HG02623 (cell line): Measurements from ENCODE around the gene TMEM30A.
A peak's percentile ranks its signal among the peaks of the same experiment; 100 is the strongest.

Experiments used
- ATAC-seq: cut with Tn5 transposase; IDR thresholded peaks from one replicate; pipeline ENCODE4 v1.9.1; 2021; ENCODE audit warnings: moderate library complexity; ENCODE audit not compliant: unreplicated experiment

Gene TMEM30A

DNA sequence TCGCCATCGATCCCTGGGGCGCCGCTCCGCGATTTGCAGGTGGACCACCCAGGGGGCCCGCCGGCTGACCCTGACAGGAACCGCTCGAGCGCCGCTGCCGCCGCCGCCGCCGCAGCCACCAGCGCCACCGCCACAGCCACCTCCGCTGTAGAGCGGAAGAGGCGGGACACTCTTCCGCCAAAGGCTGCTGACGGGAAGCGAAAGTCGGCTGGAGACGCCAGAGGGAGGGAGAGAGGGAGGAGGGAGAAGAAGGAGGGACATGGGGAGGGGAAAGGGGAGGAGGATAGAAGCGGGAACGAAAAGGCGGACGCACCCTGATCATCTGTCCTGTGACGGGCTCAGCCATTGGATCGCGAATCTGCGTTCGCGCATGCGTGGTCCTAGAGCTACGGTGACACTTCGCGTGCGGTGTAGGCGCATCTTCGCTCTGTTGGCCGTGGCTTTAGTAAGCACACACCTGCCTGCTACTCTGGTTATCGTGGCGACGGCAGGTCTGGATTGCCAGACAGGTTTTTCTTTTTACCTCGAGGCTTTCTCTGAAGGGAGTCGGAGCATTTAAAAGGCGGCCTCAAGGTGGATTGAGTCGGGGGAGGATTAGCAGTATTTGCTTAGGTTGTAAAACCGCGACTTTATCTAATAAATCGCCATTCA is at the start of gene TMEM30A:
Gene TMEM30A, minus strand, starts transcription at position 161 of the 651 bp plus-strand sequence. Its CDS starts 154 bp downstream, at position 7.
- ATAC-seq: peak; percentile 90

DNA sequence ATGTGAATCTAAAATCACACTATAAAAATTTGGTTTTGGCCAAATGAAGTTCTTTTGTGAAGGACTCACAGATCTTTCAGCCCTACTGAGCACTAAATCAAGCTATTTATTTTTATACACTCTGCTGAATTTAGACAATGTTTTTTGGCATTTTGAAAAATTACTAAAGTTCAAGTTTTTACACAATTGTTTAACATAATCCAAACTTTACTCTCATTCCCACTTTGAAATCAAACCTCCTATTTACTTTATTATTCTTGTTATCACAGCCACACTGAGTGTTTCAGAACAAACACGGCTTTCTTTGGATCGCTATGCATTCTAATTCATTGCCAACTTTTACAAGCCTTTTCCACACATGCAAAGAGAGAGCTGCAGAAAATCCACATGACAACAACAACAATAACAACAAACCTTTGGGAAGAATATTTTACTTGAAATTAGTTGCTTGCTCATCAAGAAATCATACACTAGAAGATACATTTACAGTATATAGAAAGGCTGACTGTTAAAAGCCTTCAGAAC is 49.1 kb upstream of the TMEM30A start:
- no peak for ATAC-seq

DNA sequence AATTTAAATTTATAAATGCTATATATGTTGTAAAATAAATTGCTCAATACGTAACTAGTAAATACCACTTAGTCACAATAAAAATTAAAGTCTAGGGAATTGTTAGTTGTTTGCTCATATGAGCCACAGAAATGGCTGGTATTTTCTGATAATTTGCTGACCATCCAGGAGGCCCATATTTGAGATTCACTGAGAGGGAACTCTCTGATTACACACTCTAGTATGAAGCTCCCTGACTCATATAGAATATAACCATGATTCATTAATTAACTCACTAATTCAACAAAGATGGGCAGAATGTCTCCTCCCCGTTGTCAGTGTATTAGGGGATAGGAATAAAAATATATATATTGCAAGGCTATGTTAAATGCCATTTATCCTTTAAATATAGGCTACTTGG is 46.6 kb upstream of the TMEM30A start:
- ATAC-seq: no peak

DNA sequence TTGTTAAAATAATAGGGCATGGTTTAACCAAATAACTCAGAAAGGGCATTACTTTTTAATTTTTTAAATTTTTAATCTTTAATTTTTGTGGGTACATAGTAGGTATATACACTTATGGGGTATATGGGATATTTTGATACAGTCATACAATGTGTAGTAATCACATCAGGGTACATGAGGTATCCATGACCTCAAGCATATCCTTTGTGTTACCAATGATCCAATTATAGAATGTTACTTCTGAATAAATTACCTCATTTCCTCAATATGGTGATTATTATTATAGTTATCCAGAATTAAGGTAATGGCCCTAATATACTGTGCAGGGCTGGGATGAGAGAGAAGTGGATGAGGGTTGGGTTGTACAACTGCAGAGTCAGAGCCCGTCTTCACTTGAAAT is 45.1 kb upstream of the TMEM30A start:
- ATAC-seq: no peak

DNA sequence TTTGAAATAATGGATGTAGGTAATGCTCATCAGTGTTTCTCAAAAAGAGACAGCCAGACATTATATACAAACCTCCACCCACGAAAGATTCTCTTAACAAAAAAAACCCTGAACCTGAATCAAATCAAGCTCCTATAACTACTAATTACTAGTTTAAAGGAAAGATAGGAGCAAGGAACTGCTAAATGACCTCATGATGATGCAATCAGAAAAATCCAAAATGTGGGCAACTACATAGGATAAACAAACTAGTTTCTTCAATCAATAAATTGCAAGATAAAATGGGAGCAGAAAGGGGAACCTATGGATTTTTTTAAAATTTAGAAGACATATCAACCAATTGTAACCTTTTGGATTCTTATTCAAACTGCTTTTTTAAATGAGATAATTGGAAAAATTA is 43.2 kb upstream of the TMEM30A start:
- ATAC-seq: no peak

DNA sequence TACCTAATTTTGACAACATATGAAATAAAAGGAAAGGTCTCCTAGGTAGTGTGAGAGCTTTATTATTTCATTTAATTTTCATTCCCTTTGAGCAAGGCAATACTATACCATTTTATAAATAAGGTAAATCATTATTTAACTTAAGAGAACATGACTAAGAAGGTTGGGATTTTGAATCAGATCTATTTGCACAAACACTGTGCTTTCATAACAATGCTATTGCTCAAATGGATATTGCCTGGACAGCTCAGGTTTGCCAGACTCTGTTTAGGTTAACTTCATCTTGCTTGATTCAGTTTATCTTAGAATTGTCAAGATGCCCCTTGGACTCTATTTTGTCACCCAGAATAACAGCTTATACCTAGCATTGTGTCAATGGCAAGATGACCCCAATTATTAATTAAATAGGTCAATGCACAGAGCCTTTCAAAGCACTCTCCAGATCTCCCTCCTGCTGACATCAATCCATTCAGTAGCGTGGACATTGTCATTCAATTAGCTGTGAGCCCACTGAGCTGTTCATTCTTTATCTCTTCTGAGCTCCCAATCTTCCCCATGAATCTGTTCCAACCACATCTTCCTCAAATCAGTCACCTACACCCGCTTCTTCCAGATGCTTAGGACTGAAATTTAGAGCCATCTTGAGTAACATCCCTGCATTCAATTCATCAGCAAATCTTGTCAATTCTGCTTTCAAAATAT is 42.1 kb upstream of the TMEM30A start:
- ATAC-seq: no peak

DNA sequence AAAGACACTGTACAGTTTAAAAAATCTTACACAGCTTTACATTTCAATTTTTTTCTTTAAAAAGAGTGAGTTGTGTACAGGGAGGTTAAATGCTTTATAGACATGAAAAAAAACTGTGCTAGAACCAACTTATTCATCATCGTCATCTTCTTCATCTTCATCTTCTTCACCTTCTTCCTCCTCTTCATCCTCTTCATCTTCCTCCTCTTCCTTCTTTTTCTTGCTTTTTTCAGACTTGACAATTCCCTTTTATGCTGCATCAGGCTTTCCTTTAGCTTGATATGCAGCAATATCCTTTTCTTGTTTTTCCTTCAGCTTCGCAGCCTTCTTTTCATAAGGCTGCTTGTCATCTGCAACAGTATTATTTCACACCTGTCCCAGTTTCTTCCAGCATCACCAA is 34.3 kb upstream of the TMEM30A start:
- ATAC-seq: no peak

DNA sequence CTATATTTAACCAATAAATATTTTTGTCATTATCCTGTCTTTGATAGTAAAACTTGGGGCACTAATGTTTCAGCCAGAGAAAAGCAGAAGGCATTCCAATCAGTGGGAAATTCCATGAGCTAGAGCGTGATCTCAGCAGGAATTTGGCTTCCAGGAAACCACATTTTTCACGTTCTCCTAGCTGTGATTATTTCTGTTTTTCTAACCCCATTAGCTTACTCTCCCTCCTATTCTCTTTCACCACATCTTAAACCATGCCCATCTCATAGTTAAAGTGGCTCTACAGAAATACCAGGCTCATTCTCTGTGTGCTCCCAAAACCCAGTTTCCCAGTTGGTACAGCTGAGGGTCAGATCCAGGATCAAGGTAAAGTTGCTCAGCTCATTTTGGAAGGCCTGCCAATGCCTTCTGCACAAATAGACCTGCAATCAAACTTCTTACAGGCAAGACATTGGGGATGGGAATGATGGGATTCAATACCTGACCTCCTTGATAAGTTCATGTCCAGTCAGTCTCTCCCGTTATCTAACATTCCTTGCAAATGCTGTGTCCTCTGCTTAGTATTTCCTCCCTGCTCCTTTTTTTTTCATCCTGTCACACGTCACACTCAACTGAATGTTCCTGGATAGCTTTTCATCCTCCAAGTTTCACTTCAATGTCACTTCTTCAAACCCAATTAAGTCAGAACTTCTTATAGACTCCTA is 33.1 kb upstream of the TMEM30A start:
- no peak for ATAC-seq

DNA sequence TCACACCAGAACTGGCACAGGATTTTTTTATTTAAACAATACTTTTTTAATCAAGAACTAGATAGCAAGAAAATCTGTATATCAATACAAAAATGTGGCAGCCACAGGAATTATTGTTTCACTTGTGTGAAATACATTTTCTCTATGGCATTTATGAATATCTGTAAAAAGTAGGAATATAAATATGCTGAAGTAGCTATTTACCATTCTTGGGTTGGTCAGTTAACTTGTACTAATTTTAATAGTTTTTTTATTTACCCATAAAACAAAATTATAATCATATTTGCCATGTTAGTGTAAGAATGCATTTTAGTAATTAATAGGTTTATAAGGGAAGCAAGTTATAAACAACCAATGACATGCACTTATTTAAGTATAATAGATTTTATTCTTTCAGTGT is 31.4 kb upstream of the TMEM30A start:
- ATAC-seq: no peak

DNA sequence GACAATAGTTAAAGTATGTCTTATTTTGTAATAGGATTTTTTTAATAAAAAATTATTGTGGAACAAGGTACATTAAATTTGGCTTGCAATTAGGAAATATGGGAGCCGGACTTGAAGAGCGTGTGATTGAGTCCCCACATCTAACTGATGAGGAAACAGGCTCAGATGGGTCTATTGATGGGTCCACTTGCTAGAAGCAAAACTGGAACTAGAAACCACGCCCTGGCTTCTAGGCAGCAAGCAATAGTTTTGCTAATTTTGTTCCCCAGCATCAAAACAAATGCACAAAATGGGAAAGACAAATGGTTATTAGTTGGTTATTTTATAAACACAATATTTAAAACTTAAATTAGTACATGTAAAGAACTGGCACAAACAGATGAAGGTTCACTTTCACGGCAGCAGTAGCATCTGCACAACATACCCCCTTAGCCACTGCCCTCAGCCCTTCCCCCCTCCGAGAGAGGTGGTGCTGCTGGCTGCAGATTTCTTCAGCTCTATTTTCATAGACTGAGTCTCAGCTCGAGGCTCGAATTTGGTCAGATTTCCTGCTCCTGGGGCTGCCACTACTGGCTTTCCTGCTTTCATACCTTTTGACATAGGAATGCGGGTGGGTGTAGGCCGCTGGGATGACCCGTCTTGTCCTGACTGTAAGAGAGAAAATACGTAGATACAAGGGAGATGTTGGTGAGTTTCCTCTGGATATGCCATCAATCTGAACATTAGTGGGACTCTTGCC is 23.8 kb upstream of the TMEM30A start:
- no peak for ATAC-seq

DNA sequence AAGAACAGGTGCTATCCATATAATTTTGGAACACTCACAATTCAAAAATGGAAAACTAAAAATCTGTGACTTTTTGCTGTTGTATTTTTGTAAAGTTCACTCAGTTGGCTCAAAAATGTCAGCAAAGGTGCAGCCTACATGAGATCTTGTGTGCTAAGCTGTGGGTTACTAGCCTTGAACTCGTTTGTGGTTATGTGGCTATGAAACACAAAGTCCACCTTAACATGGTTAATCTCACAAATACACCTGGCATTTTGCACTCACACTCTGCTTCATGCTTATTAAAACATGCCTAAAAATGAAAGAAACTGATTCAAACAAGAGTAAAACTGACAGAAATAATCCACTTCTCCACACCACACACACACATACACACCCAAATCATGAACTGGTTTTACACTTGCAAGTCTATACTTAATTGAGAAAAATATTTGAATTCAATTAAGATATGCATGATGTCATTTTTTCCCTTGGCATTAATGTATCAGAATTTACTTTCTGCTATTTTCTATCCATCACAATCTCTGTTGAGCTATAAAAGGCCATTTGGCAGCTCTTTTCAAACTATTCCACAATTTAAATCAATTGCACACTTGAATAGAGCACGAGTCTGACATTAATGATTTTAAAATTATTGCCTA is 22.9 kb upstream of the TMEM30A start:
- no peak for ATAC-seq

DNA sequence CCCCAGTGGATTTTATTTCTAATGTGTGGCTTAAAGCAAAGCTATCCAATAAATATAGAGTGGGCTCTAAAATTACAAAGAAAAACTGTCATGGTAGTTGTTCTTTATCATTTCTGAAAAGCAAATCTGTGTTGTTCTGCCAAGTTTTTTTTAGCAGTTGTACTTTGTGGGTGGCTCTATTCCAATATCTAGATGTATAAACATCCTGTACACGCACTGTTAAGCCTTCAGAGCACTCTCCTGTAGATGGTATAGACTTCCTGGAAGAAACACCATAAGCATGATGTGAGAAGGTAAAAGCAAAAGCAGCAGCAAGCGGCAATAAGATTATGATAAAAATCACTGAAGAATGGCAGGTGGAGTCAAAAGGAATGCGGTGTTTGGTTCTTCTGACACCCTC is 21.5 kb upstream of the TMEM30A start:
- ATAC-seq: no peak

DNA sequence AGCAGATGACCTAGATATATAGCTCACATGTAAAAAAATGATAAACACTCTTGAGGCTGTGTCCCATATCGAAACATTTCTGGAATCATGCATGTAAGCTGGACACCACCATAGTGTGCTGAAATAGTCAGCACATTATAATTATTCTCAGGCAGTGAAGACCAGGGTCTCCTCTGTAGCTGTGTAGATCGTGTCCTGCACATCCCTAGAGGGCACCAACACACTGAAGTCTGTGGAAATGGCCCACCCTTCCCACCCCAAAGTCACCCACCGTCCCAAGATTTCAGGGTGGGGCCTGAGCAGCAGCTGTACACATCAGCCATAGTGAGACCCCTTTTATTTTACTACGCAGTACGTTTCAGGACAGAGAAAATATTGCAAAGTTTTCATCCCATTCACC is 21.0 kb upstream of the TMEM30A start:
- ATAC-seq: no peak

DNA sequence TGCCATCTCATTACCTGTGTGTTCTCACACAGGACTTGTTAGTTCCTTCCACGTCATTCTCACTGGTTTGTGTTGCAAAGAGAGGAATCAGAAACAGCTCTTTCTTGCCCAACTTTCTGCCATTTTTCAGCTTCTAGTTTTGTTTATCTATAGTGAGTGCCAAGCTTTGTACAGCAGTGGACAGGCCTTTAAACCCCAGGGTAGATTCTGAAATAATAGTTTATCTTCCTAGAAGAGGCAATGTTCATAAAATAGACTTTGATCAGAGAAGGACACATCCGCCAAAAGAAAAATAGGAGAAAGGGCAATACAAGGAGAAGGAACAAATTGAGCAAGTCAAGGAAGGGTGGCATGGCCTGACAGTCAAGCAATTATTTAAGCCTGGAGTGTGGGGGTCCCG is 17.7 kb upstream of the TMEM30A start:
- no peak for ATAC-seq

DNA sequence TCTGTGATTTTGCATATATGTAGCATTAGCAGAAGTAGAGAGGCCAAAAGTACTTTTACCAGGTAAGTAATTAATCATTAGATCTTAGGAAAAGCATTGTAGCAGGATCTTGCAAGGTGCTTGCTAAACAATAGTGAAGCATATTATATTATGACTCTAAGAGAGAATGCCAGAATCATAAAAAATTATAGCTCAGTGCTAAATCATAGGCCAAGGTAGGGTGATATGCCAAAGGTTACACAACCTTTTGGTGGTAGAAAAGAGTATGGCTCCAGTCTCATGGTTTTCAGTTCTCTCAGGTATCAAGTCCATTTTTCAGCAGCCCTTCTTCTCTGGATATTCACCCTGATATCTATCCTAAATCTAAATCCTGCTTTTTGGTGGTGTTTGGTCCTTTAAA is 16.9 kb upstream of the TMEM30A start:
- ATAC-seq: no peak

DNA sequence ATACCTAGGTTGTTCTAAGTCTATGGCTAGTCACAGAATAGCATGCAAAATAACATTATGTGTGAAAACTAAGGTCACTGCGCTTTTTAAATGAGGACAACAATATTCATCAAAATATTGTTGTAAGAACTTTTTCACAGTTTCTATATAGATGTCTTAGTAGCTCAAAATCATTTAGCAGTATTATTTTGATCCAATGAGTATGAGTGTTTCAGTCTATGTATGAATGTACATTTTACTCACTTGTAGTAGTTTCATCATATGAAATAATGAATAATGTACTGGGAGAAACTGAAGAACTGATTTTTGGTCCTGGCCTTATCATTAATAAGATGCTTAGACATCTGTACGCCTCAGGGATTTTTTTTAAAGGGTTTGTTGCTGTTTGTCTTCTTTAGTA is 16.5 kb upstream of the TMEM30A start:
- no peak for ATAC-seq

DNA sequence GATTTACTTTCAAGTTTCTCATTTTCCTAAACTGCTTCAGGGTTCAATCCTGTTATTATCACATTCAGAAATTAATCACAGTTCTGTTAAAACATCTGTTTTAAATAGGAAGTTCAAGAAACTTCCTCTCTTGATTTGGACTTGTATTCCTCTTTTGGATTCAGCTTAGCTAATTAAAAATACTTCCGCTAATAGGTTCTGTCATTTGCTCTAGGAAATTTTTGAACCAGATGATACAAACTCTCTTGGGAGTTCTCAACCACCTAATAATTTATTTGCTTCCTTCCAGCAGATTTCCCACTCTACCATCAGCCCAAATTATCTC is 15.9 kb upstream of the TMEM30A start:
- ATAC-seq: no peak

DNA sequence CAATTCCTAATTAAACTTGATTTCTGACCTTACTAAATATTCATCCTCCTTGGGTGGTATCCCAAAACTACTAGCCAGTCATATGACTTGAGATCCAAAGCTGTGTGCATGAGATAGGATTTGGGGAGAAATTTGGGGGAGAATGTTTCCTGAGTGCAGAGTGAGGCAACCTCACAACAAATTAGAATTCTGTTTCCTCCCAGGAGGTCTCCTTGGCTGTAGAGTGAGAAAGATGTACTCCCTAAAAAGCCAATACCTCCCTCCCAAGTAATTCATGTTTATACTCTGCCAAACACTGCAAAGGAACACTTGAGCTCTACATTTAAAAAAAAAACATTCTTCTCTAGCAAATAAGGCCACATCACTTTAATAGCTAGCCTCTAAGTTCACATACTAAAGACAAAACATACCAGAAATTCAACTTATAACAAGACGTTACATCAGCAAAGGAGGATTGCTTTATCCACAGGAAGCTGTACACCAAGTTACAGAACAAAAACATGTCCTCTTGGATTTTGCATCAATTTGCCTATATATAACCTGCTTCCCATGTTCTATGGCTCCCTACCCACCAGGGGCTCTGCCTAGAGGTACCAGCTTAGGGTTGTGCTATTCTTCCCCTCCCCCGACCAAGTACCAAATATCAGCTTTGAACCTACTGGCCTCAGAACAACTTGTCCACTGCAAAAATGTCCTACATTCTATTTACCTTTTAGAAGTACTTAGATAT is 15.4 kb upstream of the TMEM30A start:
- ATAC-seq: no peak

DNA sequence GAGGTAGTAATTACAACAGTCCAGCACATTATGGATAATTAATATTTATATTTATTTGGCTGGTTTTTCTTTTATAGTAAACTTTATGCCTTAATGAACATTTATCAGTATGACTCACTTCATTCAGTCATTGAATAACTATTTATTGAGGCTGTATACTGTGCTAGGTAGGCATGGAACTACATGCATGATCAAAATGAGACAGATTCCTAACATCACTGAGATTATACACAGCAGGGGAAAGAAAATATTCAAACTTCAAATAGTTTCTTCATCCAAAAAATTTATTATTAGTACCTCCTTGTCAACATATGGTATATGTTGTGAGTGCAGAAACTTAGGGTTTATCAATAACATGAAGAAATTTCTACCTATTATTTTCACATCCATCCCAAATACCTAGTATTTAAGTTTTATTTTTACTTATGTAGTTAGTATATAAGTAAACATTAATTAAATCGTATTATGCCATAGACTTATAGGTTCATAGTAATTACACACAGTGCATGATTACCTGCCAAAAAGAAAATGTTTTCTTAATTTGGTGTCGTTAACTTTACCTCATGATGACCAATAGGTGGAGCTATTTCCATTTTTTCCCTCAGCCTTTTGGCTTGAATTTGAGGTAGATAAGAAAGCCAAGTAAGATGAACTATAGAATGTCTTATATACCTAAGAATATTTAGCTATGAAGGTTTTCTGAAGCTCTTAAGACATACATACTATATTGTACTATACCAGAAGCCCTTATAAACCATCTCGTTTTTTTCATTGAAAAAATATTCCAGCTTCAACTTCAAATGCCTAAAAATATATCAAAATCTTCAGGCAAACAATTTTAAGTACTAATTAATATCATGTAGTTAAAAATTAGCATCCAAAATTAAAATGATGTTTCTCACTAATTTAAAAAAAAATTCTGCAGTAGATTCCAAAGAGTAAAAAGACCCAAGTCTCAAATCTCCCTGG is 12.5 kb upstream of the TMEM30A start:
- peak; percentile 77 for ATAC-seq
